Bronchial epithelial cell (primary cell): ENCODE data around the gene LBX2. TPM values are rescaled to one million over a fixed set of nuclear protein-coding genes. Genes with fewer than 3 reads are reported as not detected.

Experiments used
- DNase-seq: peaks from one replicate; pipeline ENCODE4 v3.0.0-alpha.2; 2010; ENCODE audit warnings: low read depth
- FAIRE-seq: peaks from 2 replicates; lab custom pipeline; 2011; peaks lifted over from hg19 to GRCh38; lab: Jason Lieb, UNC
- H3K27me3 ChIP-seq: 2 replicates; pipeline ENCODE4 v1.5.1; 2011; ENCODE audit warnings: low read length; ENCODE audit not compliant: control insufficient read depth, insufficient read depth
- H3K36me3 ChIP-seq: 2 replicates; pipeline ENCODE4 v1.5.1; 2011; ENCODE audit warnings: low read length; ENCODE audit not compliant: control insufficient read depth, insufficient read depth
- H3K4me3 ChIP-seq: 2 replicates; pipeline ENCODE4 v1.5.1; 2011; ENCODE audit warnings: mild to moderate bottlenecking, low read depth, low read length, control low read depth
- total RNA-seq: library from RNA; depleted of rRNA; stranded (reverse); fragments of >200 nt; gene quantifications from 2 replicates; pipeline ENCODE4 v1.2.1, GENCODE V29; 2014
- TF ChIP-seq, protein P1 (sequence below): IDR thresholded peaks from 2 replicates; pipeline ENCODE4 v1.5.1; 2011; ENCODE audit warnings: mild to moderate bottlenecking, moderate library complexity, low read length, control low read depth, inconsistent platforms; ENCODE audit not compliant: insufficient read depth, severe bottlenecking

The LBX2 gene
- total RNA-seq, 1 donor from 2014 or later: 0.53 TPM

DNA sequence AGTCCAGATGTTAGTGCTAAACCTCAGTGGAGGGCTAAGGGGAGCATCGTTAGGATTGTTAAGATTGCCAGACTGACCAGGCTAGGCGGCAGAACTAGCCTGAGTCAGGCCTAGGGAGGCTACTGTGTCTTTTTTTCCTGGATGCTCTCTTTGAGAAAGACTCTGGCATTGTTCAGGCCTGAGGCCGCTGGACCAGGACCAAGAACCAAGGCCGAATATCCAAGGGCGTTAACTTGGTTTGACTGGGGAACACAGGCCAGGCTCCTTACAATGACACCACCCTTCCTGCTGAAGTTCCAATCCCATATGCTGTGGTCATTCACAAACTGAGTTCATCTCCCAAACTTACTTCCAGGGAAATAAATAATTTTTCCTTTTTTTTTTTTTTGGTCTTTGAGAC is 40.9 kb upstream of the LBX2 start:
- H3K4me3 ChIP-seq: no peak overlapping the region
- FAIRE-seq (no peak), DNase-seq (no peak)
- H3K27me3 ChIP-seq: no peaks in the 10 kb centered on the region
- TF ChIP-seq, protein P1, sequence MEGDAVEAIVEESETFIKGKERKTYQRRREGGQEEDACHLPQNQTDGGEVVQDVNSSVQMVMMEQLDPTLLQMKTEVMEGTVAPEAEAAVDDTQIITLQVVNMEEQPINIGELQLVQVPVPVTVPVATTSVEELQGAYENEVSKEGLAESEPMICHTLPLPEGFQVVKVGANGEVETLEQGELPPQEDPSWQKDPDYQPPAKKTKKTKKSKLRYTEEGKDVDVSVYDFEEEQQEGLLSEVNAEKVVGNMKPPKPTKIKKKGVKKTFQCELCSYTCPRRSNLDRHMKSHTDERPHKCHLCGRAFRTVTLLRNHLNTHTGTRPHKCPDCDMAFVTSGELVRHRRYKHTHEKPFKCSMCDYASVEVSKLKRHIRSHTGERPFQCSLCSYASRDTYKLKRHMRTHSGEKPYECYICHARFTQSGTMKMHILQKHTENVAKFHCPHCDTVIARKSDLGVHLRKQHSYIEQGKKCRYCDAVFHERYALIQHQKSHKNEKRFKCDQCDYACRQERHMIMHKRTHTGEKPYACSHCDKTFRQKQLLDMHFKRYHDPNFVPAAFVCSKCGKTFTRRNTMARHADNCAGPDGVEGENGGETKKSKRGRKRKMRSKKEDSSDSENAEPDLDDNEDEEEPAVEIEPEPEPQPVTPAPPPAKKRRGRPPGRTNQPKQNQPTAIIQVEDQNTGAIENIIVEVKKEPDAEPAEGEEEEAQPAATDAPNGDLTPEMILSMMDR: no peak
- no peaks in the 10 kb centered on the region for H3K36me3 ChIP-seq

DNA sequence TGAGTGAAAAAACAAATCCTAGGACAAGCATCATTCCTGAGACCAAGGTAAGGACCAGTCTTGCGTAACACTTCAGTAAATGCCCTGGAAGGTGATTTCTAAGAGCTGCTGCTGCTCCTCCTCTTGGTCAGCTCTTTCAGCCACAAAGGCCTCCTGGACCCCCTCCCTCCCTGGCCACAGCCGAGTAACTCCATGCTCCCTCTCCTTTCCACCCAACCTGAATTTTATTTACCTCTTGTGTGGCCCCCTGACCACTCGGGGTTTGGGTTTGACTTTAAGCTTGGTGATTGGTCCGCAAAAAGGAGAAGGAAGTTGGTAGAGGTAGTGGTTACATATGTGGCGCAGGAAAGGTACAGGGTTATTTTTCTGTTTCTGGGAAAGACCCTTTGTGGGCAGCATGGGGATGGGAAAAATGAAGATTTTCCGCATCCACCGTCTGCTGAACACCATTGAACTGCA is 39.5 kb upstream of the LBX2 start:
- no peak overlapping the region for H3K4me3 ChIP-seq
- H3K27me3 ChIP-seq: no peaks in the 10 kb centered on the region
- FAIRE-seq (peak; percentile 36), DNase-seq (no peak)
- TF ChIP-seq, protein P1: no peak
- H3K36me3 ChIP-seq: no peaks in the 10 kb centered on the region

DNA sequence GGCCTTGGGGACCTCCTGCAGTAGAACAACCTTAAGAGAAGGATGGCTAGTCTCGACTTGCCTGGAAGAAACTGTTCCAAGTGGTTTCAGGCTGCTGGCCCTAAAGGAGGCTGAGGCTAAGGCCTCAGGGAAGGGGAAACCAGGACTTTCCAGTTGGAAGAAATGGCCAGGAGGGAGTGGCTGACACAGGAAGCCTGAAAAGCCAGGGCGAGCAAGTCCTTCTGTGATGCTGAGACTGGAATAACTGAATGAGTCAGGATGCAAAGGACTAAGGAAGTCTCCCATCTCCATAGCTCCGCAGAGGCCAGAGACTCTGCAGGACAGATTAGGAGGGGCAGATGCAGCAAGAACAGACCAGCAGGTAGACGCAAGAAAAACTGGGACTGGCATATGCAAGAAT is 37.7 kb upstream of the LBX2 start:
- no peaks in the 10 kb centered on the region for H3K27me3 ChIP-seq
- DNase-seq: peak; percentile 77
- no peak overlapping the region for H3K4me3 ChIP-seq
- no peak for FAIRE-seq
- H3K36me3 ChIP-seq: peaks cover 7% of the 10 kb centered on the region
- TF ChIP-seq, protein P1: no peak

DNA sequence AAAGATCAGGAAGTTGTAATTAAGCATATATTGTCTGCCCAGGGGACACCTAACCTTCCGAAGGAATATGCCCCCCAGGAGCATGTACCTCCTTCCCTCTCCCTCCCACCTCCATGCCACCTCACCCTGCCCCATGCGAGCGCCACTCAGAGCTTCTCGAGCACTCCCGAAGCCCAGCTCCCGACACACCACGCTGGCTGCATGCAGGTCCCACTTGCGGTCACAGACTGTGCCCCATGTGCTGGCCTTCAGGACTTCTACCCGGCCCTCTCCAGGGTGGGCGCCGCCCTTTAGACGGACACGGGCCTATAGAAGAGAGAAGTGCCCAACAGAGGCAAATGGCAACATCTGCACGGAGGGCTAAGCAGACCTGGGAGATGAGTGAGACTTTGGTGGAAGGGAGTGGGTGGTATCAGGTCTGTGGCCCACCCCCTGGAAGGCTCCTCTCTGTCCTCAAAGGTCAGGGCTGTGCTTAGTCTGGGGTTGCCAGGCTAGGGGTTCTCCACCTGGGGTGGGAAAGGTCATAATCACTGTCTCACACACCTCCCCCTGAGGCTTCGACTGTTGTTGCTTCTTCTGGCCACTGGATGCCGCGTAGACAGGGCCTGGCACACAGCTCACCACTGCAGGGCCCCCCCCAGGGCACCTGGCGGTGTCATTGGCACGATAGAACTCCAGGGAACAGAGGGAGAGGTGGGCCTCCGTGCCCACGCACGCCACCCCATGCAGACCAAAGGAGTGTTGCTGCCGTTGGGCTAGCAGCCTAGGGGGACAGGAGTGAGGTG is 37.0 kb upstream of the LBX2 start:
- FAIRE-seq: no peak
- H3K27me3 ChIP-seq: no peaks in the 10 kb centered on the region

DNA sequence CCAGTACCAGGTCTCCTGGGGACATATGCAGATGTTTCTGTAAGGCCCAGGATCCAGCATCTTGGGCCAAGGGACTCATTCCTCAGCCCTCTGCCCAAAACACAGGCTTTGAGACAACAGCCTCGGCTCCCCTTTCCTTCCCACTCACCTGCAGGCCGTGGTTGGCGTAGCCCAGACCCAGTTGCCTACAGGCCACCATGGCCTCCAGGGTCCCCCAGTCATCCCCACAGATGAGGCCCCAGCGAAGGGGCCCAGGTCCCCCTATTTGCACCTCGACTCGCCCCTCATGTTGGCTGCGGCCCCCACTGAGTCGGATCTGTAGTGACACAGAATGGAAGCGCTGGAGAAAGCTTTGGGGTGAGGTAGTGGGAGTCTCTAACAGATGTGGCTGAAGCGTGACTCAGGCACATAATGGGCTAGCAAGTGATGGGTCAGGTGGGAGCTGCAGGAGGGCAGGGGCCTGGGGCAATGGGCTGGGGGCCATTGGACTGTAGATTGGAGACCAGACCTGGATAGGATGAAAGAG is 36.1 kb upstream of the LBX2 start:
- Histone ChIP-seq H3K27me3 (no peaks in the 10 kb centered on the region), H3K36me3 (peaks cover 7% of the 10 kb centered on the region), H3K4me3 (no peak overlapping the region)
- no peak for DNase-seq
- FAIRE-seq: no peak
- TF ChIP-seq, protein P1: no peak

More for the DNA sequence above, 37.0 kb upstream of the LBX2 start:
- TF ChIP-seq, protein P1: no peak
- no peak overlapping the region for H3K4me3 ChIP-seq
- no peak for DNase-seq
- peaks cover 7% of the 10 kb centered on the region for H3K36me3 ChIP-seq
